GM21723 (cell line): Measurements from ENCODE around the gene SREK1.
"Not testable (repeated sequence)": the region's sequence is repeated elsewhere in the genome, so short reads cannot be mapped to it uniquely, and the experiment has no call there.

Source experiments
- ATAC-seq: cut with Tn5 transposase; IDR thresholded peaks from one replicate; pipeline ENCODE4 v1.9.1; 2021; ENCODE audit warnings: mild to moderate bottlenecking, moderate library complexity; ENCODE audit not compliant: unreplicated experiment

Gene SREK1

GRCh38 chr5:66213533-66213932 lies 69.4 kb downstream of the SREK1 start:
- ATAC-seq: no peak

- ATAC-seq: no peak
Observed at GRCh38 chr5:66222455-66222854, 78.4 kb downstream of the SREK1 start.

GRCh38 chr5:66222896-66223295 lies 78.8 kb downstream of the SREK1 start:
- ATAC-seq: not testable (repeated sequence)

GRCh38 chr5:66223637-66224036 lies 79.5 kb downstream of the SREK1 start:
- ATAC-seq: no peak

GRCh38 chr5:66224274-66224673 lies 80.2 kb downstream of the SREK1 start:
- no peak for ATAC-seq

GRCh38 chr5:66224773-66225553 lies 80.9 kb downstream of the SREK1 start:
- ATAC-seq: no peak

GRCh38 chr5:66230551-66230950 lies 86.5 kb downstream of the SREK1 start:
- ATAC-seq: no peak

GRCh38 chr5:66231508-66231907 lies 87.4 kb downstream of the SREK1 start:
- no peak for ATAC-seq

- ATAC-seq: no peak
Observed at GRCh38 chr5:66232275-66232674, 88.2 kb downstream of the SREK1 start.

GRCh38 chr5:66232706-66233445 lies 88.8 kb downstream of the SREK1 start:
- ATAC-seq: no peak
